Left forelimb (tissue), 1 donor: ENCODE data around the gene TMEM212.

Experiments
- DNase-seq: peaks from one replicate; pipeline ENCODE4 v3.0.0-alpha.2; 2018; ENCODE audit warnings: low spot score

TMEM212 gene

GRCh38 chr3:171860830-171861535, 17.8 kb downstream of the TMEM212 start:
- no peak for DNase-seq

GRCh38 chr3:171862392-171862791, 19.2 kb downstream of the TMEM212 start:
- DNase-seq, result no peak

GRCh38 chr3:171862993-171863521, 19.9 kb downstream of the TMEM212 start:
- DNase-seq, result no peak

GRCh38 chr3:171863920-171864319, 20.8 kb downstream of the TMEM212 start:
- DNase-seq, result no peak

GRCh38 chr3:171865191-171865865, 22.2 kb downstream of the TMEM212 start:
- no peak for DNase-seq

- DNase-seq, result no peak
Measured at GRCh38 chr3:171867981-171868380, 24.8 kb downstream of the TMEM212 start.

- no peak for DNase-seq
Measured at GRCh38 chr3:171871392-171872274, 28.5 kb downstream of the TMEM212 start.

GRCh38 chr3:171873580-171873979, 30.4 kb downstream of the TMEM212 start:
- no peak for DNase-seq

GRCh38 chr3:171874251-171874681, 31.1 kb downstream of the TMEM212 start:
- DNase-seq, result no peak

- no peak for DNase-seq
Measured at GRCh38 chr3:171874879-171875278, 31.7 kb downstream of the TMEM212 start.

- DNase-seq, result no peak
Measured at GRCh38 chr3:171875923-171876412, 32.8 kb downstream of the TMEM212 start.

GRCh38 chr3:171876680-171877147, 33.6 kb downstream of the TMEM212 start:
- no peak for DNase-seq

- DNase-seq, result no peak
Measured at GRCh38 chr3:171878461-171879225, 35.5 kb downstream of the TMEM212 start.

- DNase-seq, result no peak
Measured at GRCh38 chr3:171879472-171879871, 36.3 kb downstream of the TMEM212 start.

GRCh38 chr3:171880101-171880870, 37.1 kb downstream of the TMEM212 start:
- no peak for DNase-seq

- DNase-seq, result no peak
Measured at GRCh38 chr3:171881251-171881650, 38.1 kb downstream of the TMEM212 start.

GRCh38 chr3:171883257-171883892, 40.2 kb downstream of the TMEM212 start:
- DNase-seq, result no peak

GRCh38 chr3:171883893-171884279, 40.7 kb downstream of the TMEM212 start:
- DNase-seq, result no peak

- no peak for DNase-seq
Measured at GRCh38 chr3:171888466-171888865, 45.3 kb downstream of the TMEM212 start.

GRCh38 chr3:171890398-171890797, 47.2 kb downstream of the TMEM212 start:
- DNase-seq, result no peak
